ENCODE measurements around the gene ICAM5.

Gene ICAM5

GRCh38 chr19:10292206-10292788, 2.5 kb downstream of the ICAM5 start:
- DNase-seq: peak; percentile 95

GRCh38 chr19:10292789-10293636, 3.3 kb downstream of the ICAM5 start:
- peak; percentile 59 for DNase-seq

- DNase-seq: peak; percentile 59
These were observed 4.0 kb downstream of the ICAM5 start for GRCh38 chr19:10293637-10294367.

GRCh38 chr19:10294368-10294697, 4.6 kb downstream of the ICAM5 start:
- DNase-seq: peak; percentile 57

- peak; percentile 73 for DNase-seq
These were observed 5.6 kb downstream of the ICAM5 start for GRCh38 chr19:10295305-10295846.

- DNase-seq: peak; percentile 51
These were observed 6.3 kb downstream of the ICAM5 start for GRCh38 chr19:10295847-10296591.

GRCh38 chr19:10299545-10300458, 10.1 kb downstream of the ICAM5 start:
- peak; percentile 46 for DNase-seq

- DNase-seq: no peak
These were observed 15.5 kb downstream of the ICAM5 start for GRCh38 chr19:10305139-10305806.

- no peak for DNase-seq
These were observed 16.6 kb downstream of the ICAM5 start for GRCh38 chr19:10306327-10306726.

- DNase-seq: no peak
These were observed 19.7 kb downstream of the ICAM5 start, which contains the start of gene ZGLP1 for GRCh38 chr19:10309423-10309822. Gene ZGLP1, minus strand, starts transcription at chr19:10309815.

GRCh38 chr19:10315335-10316214, 25.8 kb downstream of the ICAM5 start, which contains the start of gene FDX2:
Gene FDX2, minus strand, starts transcription at chr19:10316015. Its CDS starts 19 bp downstream, at chr19:10315996.
- peak; percentile 96 for DNase-seq

GRCh38 chr19:10316229-10317044, 26.7 kb downstream of the ICAM5 start:
- DNase-seq: no peak

GRCh38 chr19:10317045-10317856, 27.5 kb downstream of the ICAM5 start:
- DNase-seq: no peak

GRCh38 chr19:10317857-10318462, 28.2 kb downstream of the ICAM5 start:
- DNase-seq: no peak

GRCh38 chr19:10318807-10319682, 29.3 kb downstream of the ICAM5 start:
- DNase-seq: no peak

GRCh38 chr19:10320602-10321416, 31.1 kb downstream of the ICAM5 start:
- no peak for DNase-seq
